ENCODE measurements around the gene TRAF3IP1.

Gene TRAF3IP1

GRCh38 chr2:238449241-238449640, 128.9 kb downstream of the TRAF3IP1 start:
- DNase-seq (ENCODE audit: low read depth) = no peak

GRCh38 chr2:238449909-238450417, 129.6 kb downstream of the TRAF3IP1 start:
- no peak for DNase-seq (ENCODE audit: low read depth)

GRCh38 chr2:238450440-238450861, 130.1 kb downstream of the TRAF3IP1 start:
- DNase-seq (ENCODE audit: low read depth) = no peak

Measured in activated gamma-delta T cell treated with anti-CD3 and anti-CD28 coated beads, Interleukin-2, amount 50 U/mL, for 16 hours (primary cell).